NCI-H2171 (cell line): ENCODE results near the gene ZCCHC17.

ENCODE experiments used
- DNase-seq: peaks from one replicate; lab custom pipeline; 2025; lab: John Stamatoyannopoulos, UW

The ZCCHC17 gene

DNA sequence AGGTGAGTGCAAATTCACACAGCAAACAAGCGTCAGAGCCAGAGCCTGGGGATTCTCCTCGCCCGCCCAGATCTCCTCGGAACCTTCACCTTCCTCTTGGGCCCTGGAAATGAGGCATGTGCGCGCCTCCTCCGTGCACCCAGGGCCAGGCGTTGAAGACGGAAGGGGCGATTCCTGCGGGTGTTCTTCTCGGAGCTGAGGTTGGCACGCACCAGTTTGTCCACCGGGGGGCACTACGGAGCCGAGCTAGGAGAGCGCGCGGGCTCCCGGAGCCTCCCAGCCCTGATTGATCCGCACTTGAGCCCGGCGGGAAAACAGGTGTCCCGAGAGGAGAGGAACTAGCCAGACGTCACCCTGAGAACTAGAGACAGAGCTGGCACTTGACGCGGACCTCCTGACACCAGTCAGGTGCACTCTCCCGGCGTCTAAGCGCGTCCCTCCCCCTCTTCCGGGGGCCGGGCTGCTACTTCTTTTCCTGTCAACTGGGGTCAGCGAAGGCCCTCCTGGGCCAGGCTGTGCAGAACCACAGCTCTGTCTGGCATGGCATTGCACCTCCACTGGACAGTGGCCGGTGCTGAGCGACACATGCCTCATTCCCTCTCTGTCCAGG lies 97.9 kb downstream of the ZCCHC17 start:
- DNase-seq = peak; percentile 89

DNA sequence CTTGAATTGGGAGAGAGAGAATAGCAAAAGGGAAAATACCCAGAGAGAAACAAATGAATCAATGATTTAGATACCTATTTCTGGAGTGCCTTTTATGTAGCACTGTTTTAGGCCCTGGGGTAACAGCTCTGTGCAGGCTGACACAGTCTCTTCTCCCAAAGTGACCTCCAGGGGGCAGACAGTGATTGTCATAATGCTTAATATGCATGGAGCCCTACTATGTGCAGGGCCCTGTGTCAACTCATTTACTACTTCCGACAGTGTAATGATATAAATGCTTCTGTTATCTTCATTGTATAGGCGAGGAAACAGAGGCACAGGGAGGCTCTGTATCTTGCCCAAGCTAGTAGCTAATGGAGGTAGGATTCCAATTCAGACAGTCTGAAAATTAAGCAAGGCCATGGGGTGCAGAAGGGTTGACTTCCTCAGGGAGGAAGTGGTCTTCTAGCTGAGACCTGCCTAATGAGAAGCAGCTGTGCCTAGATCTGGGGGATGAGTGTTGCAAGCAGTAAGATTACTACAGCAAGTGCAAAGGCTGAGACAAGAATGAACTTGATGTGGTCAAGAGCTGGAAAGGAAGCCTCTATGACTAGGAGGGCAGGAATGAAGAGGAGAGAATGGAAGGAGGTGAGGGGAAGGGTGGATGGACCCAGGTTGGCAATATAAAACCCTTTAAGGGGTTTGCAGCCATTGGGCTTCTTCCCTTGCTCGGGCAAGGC lies 100.0 kb downstream of the ZCCHC17 start:
- DNase-seq = no peak

DNA sequence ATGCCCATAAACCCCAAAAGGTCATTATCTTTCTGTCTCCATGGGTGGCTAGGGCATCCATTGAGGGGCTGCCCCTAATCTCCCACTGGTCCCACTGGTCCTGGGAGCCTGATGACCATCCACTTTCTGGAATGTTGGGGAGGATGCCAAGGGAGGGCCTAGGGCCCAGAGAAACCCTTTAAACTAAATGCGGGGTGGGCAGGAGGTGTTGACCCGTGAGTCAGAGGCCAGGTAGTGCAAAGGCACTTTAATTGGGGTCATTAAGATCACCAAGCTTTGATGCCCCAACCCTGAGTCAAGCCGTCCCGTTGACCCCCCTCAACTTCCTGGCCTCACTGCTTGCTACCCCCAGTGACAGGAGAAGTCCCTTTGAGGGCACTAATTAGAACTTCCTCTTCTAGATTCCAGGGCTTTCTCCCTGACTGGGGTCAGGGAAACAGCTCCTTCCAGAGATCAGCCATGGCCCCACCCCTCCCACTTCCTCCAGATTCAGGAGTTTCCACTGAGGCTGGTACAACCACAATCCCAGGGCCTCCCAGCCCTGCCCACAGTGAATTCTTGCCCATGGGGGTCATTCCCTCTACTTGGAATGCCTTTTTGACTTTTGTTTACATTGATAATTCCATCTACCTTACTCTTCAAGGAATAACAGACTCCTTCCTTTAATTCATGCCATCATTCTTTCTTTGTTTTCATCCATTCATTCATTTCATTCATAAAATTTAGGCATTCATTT lies 100.7 kb downstream of the ZCCHC17 start:
- DNase-seq = no peak

DNA sequence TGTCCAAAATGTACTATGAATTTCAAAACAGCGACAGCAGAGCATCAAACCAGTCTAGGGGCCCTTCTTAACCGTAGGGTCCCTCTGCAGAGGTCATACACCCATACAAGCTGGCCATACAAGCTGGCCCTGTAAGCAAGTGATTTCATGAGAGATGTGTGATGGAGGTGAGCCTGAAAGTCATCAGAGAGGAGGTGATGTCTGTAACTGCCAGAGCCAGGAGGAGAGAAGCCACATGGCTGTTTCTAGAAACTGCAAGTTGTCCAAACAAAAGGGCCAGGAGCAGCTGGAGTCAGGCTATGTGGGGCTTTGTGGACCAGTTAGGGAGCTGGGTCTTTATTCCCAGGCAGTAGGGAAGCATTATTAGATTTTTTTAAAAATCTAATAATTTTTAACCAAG lies 101.4 kb downstream of the ZCCHC17 start:
- DNase-seq = no peak

DNA sequence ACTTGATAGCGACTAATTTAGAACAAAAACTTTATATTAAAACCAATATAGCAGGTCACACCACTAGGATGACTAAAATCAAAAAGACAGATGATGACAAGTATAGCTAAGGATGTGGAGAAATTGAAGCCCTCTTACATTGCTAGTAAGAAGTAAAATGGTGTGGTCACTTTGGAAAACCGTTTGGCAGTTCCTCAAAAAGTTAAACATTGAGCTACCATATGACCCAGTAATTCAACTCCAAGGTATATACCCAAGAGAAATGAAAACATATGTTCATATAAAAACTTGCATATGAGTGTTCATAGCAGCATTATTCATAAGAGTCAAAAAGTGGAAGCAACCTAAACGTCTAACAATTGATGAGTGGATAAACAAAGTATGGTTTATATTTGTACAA lies 103.1 kb downstream of the ZCCHC17 start:
- DNase-seq = no peak

DNA sequence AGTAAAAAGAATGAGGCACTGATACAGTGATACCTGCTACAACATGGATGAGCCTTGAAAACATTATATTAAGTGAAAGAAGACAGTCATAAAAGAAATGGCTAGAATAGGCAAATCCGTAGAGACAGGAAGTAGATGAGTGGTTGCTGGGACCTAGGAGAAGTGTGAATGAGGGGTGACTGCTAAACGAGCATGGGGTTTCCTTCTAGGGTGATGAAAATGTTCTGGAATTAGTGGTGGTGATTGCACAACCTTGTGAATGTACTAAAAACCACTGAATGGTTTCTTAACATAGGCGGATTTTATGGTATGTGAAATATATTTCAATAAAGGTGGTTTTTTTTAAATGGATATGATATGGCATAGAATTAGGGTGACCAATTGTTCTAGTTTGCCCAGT lies 103.6 kb downstream of the ZCCHC17 start:
- no peak for DNase-seq

DNA sequence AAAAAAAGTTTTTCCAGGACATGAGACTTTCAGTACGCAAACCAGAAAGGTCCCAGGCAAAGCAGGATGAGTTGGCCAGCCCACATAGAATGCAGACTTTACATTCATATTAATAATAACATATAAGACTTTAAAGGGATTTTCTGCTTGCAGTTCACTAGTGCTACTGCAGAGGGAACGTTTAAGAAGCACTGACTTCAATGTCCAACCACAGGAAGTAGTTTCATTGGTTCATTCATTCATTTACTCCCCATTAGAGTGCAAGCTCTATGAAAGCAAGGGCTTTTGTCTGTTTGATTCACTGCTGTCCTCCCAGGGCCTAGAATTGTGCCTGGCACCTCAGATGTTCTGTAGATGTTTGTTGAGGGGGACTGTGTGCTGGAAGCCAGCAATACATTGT lies 104.4 kb downstream of the ZCCHC17 start:
- DNase-seq = no peak

DNA sequence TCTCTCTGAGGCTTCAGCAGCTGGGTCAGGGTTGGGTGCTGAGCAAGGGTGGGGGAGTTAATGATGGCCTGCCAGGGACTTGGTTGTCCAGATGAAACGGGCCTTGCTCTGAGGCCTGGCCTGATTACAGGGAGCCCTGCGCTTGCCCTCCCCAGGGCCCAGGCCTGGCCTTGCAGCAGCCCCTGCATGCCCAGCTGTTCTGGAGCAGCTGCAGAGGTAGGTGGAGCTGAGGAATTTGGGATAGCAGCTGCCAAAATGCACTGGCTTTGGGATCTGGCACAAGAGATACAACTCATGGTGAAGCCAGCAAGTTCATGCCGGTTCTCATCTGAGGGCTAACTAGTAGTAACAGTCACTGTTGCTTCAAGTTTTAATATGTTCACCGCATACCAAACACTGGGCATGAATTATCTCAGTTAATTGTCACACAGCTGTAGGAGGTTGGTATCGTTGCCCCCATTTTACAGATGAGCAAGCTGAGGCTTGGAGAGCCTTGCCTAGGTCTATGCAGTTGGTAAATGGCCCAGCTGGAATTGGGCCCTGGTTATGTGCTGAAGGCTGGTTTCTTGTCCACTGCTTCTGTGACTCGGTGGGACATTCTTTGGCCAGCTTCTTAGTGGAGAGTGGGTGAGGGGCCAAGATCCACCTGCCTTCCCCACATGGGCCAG lies 108.9 kb downstream of the ZCCHC17 start:
- no peak for DNase-seq

DNA sequence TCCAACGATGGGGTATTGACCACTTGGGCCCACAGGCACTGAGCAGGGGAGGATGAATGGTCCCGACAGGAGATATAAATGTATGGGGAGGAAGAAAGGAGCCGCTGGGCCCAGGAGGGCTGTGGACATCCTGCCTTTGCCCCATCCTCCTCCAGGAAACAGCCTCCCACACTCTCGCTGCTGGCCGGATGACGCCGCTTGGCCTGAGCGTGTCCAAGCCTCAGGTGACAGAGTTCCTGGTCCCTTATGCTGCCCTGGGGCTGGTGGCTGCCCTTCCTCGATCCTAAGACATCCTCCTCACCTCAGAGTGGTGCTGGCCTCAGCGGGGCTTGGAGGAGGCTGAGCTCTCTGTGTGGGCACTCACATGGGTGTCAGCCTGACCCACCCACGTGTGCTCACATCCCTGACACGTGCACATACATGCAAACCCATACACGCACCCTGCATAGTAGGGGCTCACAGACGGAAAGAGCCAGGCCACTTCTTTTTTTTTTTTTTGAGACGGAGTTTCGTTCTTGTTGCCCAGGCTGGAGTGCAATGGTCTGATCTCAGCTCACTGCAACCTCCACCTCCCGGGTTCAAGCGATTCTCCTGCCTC lies 110.3 kb downstream of the ZCCHC17 start:
- DNase-seq = no peak

DNA sequence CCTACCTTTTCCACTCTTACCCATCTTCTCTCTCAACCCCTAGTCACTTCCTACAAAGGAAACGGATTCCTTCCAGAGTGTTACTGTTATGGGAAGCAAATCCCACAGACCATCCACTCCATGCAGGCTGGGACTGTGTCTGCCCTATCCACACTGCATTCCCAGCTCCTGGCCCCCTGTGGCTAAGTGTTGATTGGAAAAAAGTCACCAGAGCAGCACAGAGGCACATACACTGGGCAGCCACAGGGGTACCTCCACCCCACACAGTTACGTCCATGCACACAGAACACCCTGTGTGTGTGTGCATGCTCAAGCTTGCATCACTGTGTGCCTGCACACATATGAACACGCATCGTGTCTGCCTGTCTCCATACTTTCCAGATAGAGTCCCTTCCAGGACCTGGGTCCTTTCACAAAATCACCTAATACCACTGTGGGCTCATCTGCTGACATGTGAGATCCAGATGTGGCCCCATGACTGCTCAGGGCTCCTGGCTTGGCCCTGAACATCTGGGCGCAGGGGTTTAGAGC lies 112.0 kb downstream of the ZCCHC17 start:
- no peak for DNase-seq

DNA sequence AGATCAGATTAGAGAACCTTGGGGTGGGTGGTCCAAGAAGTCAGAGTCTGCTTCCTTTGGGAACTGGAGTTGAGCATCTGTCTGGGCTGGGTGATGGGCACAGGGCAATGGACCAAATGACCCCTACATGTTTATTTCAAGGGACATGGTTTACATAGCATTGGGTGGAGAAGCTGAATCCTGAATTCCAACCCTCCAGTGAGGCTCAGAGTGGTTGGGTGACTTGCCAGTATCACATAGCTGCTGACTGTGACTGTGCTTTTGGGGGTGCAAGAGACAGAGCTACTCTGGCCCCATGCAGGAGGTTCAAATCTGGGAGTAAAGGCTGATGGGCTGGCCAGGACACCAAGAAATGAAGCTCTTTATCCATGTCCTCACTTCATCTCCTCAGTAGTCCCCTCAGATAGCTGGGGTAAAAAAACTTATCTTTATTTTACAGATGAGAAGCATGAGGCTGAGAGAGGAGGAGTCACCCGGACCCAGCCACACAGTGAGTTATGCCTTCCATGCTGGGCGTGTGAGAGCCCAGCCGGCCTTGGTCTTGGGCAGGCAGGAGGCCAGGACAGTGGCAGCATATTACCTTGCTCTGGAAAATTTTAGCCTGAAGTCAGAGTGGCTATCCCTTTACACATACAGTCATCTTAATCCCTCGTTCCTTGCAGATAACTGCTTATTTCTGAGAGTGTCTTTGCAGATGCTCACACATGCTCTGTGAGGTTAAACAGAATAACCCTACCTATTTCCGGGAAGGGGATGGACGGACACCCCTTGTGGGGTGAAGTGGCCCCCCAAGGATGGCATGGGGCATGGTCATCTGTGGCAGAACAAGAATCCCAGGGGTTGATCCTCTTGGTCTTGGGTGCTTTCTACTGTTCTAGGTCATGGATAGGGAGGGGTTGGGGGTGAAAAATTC lies 113.4 kb downstream of the ZCCHC17 start:
- DNase-seq = no peak

DNA sequence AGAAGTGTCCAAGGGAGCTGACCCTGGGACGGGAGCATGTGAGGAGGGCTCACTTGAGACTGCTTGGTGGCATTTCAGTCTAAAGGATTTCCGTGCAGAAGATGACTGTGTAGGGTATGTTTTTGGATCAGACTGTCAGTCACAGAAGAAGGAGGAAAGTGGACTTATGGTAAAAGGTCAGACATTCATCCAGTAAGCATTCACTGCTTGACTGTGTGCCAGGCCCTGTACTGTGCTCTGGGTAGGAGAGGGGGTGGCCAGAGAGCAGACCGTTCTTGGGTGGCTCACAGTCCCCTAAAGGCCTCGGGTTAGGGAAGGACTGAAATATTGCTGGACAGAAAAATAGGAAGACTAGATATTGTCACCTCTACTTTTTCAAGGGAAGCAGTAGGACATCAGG lies 114.0 kb downstream of the ZCCHC17 start:
- no peak for DNase-seq

DNA sequence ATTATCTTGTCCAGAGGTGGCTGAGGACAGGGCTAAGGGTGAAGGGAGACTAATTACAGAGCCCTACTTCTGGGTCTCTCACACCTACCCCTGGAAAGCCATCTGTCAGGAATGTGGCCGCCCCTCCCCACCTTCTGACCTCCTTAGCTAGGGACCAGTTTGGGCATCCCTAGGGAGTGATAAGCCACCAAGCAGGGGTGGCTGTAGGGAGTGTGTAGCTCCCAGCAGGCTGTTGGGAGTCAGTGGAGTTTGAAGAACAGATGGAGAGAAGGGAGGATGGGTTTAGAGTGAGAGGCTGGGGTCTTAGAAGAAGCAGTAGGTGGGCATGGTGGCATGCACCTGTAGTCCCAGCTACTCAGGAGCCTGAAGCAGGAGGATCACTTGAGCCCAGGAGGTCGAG lies 115.4 kb downstream of the ZCCHC17 start:
- no peak for DNase-seq

DNA sequence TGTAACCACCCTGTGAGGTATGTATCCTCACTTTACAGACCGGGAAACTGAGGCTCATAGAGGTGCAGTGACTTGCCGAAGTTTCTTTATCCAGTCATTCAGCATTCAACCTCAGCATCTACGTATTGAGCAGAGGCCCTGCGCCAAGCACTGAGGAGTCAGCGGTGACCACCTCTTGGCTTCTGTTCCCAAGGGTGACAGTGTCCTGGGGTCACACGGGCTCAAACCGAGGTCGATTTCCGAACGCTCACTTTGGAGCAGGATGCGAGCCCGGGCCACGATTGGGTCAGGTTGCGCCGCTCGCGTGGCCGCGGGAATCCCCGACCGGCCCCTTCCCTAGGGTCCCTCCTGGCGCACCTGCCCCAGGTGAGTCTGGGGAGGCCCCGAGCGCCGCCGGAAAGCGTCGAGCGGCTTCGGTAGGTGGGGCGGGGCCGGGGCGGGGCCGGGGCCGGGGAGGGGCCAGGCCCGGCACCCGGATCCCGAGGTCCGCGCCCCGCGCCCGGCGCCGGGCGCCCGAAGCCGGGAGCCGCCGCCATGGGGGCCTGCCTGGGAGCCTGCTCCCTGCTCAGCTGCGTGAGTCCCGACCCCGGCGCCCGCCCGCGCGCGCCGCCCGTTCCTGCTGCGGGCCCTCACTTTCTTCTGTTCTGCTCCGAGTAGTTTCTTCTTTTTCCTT lies 116.0 kb downstream of the ZCCHC17 start, which contains the start of gene SERINC2:
SERINC2 (plus strand) TSS at position 482 of the 673 bp plus-strand sequence; CDS start at position 535, 53 bp downstream.
- DNase-seq = peak; percentile 75

DNA sequence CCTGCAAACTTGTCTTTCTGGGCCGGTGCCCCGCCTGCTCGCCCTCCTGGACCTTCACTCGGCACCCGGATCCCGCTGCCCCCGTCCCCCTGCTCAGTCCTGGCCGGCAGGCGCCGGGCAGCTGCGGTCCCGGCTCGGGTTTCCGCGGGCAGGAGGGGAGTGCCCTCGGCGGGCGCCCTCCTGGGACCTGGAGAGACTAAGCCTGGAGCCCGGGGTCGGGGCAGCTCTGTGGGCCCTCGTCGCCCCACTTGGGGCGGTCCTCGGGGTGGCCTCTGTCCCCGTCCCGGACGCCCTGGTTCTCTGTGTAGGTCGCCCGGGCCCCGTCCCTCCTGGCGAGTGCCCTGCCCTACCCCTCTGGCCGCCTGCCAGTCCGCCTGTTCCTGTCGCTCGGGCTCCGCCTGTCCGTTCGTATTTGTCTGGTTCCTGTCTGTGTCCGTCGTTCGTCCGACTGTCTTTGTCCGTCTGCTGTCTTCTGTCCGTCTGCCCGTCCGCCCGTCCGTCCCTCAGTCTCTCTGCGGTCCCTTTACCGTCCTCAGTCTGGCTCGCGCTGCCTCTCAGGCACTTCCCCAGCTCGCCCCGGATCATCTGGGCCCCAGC lies 116.7 kb downstream of the ZCCHC17 start:
- DNase-seq = no peak
